Right renal pelvis (tissue), 4 donors: ENCODE results near the gene BORCS5. TPM values are rescaled to one million over a fixed set of nuclear protein-coding genes. Genes with fewer than 3 reads are reported as not detected.
A peak's percentile ranks its signal among the peaks of the same experiment; 100 is the strongest.

ENCODE experiments used
- DNase-seq, 4 donors: peaks; one replicate each; pipeline ENCODE4 v3.0.0-alpha.2; 2013; ENCODE audit warnings: low read depth in 4 of 4, low spot score in 3 of 4, missing footprints in 1 of 4
- polyA plus RNA-seq, 4 donors: library from polyadenylated mRNA; unstranded; fragments of 120-200 nt; gene quantifications; one replicate each; pipeline ENCODE4 v1.2.1, GENCODE V29; 2013; ENCODE audit not compliant: insufficient read length in 4 of 4

The BORCS5 gene
- polyA plus RNA-seq, 4 donors: 8.2 to 9.2 (median 8.2) TPM

DNA sequence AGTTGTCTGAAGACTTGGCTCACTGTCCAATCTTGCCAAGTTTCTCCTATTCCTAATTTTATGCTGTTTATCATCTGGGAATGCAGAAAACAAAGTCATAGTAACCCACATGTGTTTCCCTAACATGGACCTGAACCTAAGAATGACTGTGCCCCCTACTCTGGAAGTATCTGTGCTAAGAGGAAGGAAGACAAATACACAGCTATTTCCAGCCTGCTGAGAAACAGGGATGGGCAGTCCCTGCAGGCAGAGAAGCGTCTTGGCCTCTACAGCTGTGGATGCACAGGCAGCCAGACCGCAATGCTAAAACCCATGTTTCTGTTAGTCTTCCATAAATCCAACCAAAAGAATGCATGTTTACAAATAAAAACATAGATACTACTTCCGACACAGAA is 149.6 kb downstream of the BORCS5 start:
- peak in 1 of 4 donors; percentile 23 for DNase-seq

DNA sequence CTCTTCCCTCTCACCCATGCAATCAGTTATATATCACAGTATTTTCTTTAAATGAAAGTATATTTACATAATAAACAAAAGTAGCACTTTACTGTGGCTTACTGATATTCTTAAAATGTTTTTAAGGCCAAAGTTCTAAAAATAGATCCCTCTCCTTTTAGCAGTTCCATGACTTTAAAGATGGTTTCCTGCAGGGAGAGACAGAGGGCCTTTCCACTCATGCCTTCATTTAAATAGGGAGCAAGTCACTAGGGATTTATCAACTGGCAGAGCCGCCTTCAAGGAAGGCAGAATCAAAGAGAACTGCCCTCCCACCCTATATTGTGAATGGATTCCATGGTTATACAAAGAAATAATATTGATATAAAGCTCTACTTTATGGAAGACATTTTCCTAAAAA is 150.2 kb downstream of the BORCS5 start:
- no peak for DNase-seq

DNA sequence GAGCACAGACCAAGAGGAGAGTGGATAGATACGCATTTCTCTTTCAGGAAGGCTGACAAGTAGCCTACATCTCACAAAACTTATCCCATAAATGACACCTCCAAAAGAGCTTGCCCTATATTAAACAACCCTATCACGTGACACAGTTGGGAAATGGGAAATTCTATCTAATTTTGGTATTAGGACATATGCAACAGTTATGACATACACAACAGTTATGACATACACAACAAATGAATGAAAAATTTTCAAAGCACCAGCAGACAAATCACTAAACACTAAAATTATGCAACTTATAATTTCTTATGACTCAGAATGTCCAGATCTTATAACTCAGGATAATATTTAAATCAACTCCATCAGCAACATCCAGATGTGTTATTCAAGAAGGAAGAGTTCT is 151.7 kb downstream of the BORCS5 start:
- no peak for DNase-seq

DNA sequence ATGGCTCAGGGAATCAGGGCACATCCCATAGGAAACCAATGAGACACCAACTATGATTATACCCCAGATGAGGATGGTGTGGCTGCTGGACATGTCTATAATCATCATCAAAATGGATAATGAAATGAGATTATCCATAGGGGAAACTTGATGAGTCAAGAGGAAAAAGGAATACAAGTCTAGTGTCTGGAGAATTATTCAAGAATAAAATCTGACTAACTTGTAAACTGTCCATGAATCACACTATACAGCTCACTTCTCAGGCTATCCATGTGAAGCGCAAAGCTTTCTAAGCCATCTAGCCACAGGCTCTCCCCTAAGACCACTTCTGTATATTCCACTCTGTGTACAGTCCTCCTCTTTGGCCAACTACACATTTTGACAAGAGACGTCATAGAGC is 153.3 kb downstream of the BORCS5 start:
- DNase-seq: no peak

DNA sequence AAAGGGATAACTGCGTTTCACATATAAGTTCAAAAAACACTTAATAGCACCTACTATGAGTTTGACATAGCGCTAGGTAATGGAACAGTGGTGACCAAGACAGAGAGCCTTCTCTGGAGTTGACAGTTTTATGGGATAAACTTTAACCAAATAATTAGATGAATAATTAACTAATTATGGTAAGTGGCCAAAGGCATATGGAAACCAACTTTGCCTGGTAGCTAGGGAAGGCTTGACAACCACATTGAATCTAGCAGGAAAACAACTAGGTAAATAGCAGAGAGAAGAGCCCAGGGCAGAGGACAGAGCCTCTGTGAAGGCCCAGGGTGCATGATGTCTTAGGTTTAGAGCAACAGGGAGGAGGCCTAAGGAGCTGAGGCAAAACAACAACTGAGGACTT is 153.7 kb downstream of the BORCS5 start:
- no peak for DNase-seq

DNA sequence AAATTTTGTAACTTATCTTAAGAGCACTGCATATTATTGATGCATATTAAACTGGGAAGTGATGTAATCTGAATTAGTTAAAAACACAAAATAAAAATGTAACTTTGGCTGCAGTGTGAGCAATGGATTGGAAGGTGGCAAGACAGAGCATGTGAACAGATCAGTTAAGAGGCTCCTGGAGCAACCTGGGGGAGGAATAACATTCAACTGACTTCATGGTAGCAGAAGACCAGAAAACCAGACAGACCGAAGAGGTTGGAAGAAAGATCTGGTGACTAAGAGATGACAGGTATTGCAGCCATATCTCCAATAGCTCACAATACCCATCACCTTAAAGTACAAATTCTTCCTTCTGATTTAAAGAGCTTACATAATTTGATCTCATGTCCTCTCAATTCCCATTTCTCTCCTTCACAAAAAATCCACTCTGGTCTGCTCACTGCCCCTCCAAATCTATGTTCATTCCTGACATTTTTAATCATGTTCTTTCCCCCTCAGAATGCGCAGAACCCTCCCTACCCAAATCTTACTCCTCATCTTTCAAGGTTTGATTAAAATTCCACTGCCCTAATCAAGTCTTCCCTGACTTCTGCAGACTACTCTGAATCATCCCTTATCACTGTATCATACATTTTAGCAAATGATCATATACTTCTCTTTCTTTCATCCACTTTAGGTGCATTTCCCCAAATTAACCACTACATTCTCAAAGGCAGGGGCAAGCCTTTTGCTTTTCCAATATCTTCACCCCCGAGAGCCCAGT is 154.3 kb downstream of the BORCS5 start:
- no peak for DNase-seq

DNA sequence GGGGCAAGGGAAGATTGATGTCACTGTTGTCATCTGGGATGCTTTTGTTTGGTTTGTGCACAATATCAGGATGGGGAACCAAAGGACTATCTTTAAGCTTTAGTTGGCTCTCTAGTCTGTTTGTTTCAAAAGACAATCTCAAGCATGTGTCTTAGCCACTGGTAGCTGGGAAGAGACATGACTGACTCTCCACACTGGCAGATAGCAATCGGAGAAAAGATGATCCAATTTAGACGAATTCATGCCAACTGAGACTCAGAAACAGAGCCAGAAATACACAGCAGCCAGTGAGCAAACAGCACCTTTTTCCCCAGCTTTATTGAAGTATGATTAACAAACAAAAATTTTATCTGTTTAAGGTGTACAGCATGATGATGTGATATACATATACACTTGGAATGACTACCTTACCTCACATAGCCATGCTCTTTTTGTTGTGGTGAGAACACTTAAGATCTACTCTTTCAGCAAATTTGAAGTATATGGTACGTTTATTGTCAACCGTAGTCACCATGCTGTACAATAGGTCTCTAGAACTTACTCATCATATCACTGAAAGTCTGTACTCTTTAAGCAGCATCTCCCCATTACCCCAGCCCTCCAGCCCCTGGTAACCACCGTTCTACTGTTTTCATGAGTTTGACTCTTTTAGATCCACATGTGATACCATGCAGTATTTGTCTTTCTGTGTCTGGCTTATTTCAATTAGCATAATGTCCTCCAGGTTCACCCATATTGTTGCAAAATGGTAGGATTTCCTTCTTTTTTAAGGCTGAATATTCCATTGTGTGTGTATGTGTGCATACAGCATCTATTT is 155.2 kb downstream of the BORCS5 start:
- DNase-seq: no peak

DNA sequence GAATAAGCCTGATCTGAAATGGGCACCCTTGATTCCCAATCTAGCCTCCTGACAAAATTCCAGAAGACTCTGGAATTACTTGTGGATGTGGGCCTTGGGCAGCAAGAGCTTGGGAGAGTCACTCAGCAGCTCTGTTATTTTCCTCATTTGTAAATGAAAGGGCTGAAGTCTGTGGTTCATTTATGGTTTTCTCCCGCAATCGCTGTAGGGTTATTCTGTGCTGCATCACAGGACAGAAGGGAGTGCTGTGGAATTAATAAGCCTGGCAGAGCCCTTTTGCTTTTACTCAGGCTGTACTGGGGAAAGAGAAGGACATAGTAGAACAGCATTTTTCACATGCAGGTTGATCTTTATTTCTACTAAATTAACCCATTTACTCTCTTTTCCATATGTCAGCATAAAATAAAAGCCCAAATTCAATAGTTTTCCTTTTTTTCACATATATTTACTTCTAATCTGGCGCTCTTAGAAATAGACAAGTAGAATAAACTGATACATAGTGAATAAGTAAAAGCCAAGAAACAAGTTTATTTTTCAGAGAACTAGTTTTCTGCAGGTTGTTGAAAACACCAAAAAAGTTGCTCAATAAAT is 156.6 kb downstream of the BORCS5 start:
- DNase-seq: no peak

DNA sequence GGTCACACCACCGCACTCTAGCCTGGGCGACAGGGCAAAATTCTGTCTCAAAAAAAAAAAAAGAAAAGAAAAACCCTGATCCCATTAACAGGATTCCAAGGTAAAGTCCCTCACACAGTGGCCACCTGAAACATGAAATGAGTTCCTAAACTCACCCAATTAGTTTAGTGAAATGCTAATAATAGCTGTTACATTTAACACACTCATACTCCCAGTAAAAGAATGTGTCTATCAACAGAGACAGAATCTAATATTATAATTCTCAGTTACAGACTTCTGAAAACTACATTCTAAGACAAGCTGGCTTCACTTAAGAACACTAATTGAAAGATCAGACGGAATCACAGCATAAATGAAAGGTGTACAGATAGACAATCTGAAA is 161.6 kb downstream of the BORCS5 start:
- no peak for DNase-seq

DNA sequence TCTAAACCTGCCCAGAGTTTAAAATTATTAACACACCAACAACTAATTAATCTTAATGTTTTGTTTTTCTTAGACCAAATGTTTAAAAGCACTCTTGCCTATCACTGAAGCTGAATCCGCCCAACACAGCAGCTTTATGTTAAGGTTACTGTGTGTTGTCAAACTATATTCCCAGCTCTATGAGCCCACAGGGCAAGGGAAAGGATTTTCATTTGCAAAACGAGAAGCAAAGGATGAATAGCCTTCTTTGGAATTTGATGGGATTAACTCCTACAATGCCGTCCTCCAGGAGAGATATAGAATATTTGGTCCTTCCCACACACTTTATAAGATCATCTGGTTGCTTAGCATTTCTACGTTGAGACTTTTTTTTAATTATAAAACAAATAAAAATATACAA is 162.0 kb downstream of the BORCS5 start:
- DNase-seq: no peak

Other genes with a start within 250 kb of the BORCS5 start
- 10 to 100 TPM; 59.1 to 62.4 (median 60.9) TPM for gene LRP6, start 90.0 kb upstream of the BORCS5 start, polyA plus RNA-seq
- gene MANSC1, start 6.8 kb upstream of the BORCS5 start, polyA plus RNA-seq: 10 to 100 TPM; 34.7 to 43.3 (median 40.1) TPM
- 10 to 100 TPM; 25.1 to 28.7 (median 26.0) TPM for gene DUSP16, start 205.8 kb downstream of the BORCS5 start, polyA plus RNA-seq